ENCODE results near the gene CNTNAP3B. TPM values are rescaled to one million over a fixed set of nuclear protein-coding genes. Genes with fewer than 3 reads are reported as not detected.
"Not testable (repeated sequence)": the region's sequence is repeated elsewhere in the genome, so short reads cannot be mapped to it uniquely, and the experiment has no call there.

CNTNAP3B gene
- total RNA-seq, 2 experiments from 2014 or later = not detected

DNA sequence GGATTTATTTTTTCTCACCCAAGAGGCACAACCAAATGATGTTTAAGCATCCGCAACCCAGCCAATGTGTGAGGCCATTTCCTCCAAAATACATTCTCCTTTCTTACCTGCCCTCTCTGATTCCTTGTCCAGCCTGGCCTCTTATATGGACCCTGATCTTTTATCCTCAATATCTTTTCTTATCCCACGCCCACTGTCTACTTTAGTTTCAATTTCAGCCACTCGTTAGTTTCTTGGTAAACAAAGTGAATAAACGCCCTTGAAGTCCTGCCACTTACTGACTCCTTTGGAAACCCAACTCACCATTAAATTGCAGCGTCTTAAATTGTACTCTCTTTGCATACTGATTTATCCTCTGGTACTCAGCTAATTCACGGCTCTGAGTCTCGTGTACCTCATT is 281.4 kb downstream of the CNTNAP3B start:
- H3K4me3 Mint-ChIP-seq; H3K4me1 Mint-ChIP-seq (ENCODE audit: low read depth); H3K27ac ChIP-seq (ENCODE audit: low read depth in 1 of 2, low read length in 2 of 2); POLR2A ChIA-PET; H3K9me3 Mint-ChIP-seq; intact Hi-C loops (cut with DNase I, micrococcal nuclease); ATAC-seq (ENCODE audit: poor library complexity); H3K27ac Mint-ChIP-seq; H3K27me3 ChIP-seq (ENCODE audit: control insufficient read depth in 1 of 2, insufficient read depth in 2 of 2, low read length in 2 of 2); DNase-seq; H3K9me3 ChIP-seq (ENCODE audit: control insufficient read depth in 1 of 2, insufficient read depth in 1 of 2, low read length in 2 of 2); H3K4me1 ChIP-seq (ENCODE audit: insufficient read depth, low read length); H3K36me3 ChIP-seq (ENCODE audit: insufficient read depth, low read length); H3K36me3 Mint-ChIP-seq (ENCODE audit: low read depth); H3K27me3 Mint-ChIP-seq; H3K4me3 ChIP-seq (ENCODE audit: low read length); CTCF ChIA-PET: not testable (repeated sequence)

Other genes starting within 250 kb of the CNTNAP3B start
- gene SPATA31A6, start 54.2 kb upstream of the CNTNAP3B start, total RNA-seq = not detected